G401.6 (cell line): ENCODE results near the gene CDKN1B.

ENCODE experiments used
- FAIRE-seq: peaks from 2 replicates; lab custom pipeline; 2012; peaks lifted over from hg19 to GRCh38; lab: Jason Lieb, UNC

CDKN1B gene

GRCh38 chr12:12701457-12701856 lies 15.7 kb upstream of the CDKN1B start:
- FAIRE-seq, result no peak

- peak; percentile 92 for FAIRE-seq
These were observed 12.5 kb upstream of the CDKN1B start for GRCh38 chr12:12704593-12705230.

- FAIRE-seq, result no peak
These were observed 11.2 kb upstream of the CDKN1B start for GRCh38 chr12:12705838-12706520.

GRCh38 chr12:12713932-12714275 lies 3.3 kb upstream of the CDKN1B start:
- no peak for FAIRE-seq

GRCh38 chr12:12714276-12715021 lies 2.7 kb upstream of the CDKN1B start:
- peak; percentile 79 for FAIRE-seq

- FAIRE-seq, result no peak
These were observed 2.1 kb upstream of the CDKN1B start for GRCh38 chr12:12715128-12715458.

- no peak for FAIRE-seq
These were observed 1.6 kb upstream of the CDKN1B start for GRCh38 chr12:12715459-12716150.

- no peak for FAIRE-seq
These were observed 896 bp upstream of the CDKN1B start for GRCh38 chr12:12716151-12716792.

GRCh38 chr12:12717586-12718380 lies 615 bp downstream of the CDKN1B start:
- FAIRE-seq, result no peak

GRCh38 chr12:12718381-12718759 lies 1.2 kb downstream of the CDKN1B start:
- no peak for FAIRE-seq

- FAIRE-seq, result no peak
These were observed 1.7 kb downstream of the CDKN1B start for GRCh38 chr12:12718853-12719252.

- FAIRE-seq, result peak; percentile 37
These were observed 2.3 kb downstream of the CDKN1B start for GRCh38 chr12:12719496-12719895.

GRCh38 chr12:12720052-12720451 lies 2.9 kb downstream of the CDKN1B start:
- no peak for FAIRE-seq

- peak; percentile 49 for FAIRE-seq
These were observed 3.5 kb downstream of the CDKN1B start for GRCh38 chr12:12720672-12721161.

- FAIRE-seq, result no peak
These were observed 4.1 kb downstream of the CDKN1B start for GRCh38 chr12:12721176-12721751.

GRCh38 chr12:12721814-12722434 lies 4.8 kb downstream of the CDKN1B start:
- no peak for FAIRE-seq

GRCh38 chr12:12722435-12723148 lies 5.4 kb downstream of the CDKN1B start:
- FAIRE-seq, result no peak

GRCh38 chr12:12723149-12723680 lies 6.0 kb downstream of the CDKN1B start:
- peak; percentile 93 for FAIRE-seq

- FAIRE-seq, result no peak
These were observed 6.7 kb downstream of the CDKN1B start for GRCh38 chr12:12723681-12724420.
